OCI-M1 (cell line): Measurements from ENCODE around the gene MDM2.
A peak's percentile ranks its signal among the peaks of the same experiment; 100 is the strongest.

Source experiments
- DNase-seq: peaks from one replicate; lab custom pipeline; 2025; lab: John Stamatoyannopoulos, UW

MDM2 gene

GRCh38 chr12:68807576-68808387 lies at the start of gene MDM2:
TSS of gene MDM2 (plus strand) at chr12:68808177. CDS start at chr12:68808478, 301 bp downstream.
- peak; percentile 96 for DNase-seq

DNA sequence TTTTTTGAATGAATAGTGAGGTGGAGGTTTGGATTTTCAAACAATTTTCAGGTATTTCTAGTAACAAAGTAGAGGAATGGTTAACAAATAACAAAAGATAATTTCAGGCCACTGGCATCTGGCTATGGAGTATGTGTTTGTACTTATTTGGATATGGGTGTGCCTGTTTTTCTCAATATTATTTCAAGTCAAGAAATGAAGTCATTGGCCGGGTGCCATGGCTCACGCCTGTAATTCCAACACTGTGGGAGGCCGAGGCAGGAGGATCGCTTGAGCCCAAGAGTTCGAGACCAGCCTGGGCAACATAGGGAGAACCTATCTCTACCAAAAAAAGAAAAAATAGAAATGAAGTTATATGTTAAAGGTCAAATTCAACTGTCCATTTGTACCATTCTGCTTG lies 48.1 kb upstream of the MDM2 start:
- no peak for DNase-seq

DNA sequence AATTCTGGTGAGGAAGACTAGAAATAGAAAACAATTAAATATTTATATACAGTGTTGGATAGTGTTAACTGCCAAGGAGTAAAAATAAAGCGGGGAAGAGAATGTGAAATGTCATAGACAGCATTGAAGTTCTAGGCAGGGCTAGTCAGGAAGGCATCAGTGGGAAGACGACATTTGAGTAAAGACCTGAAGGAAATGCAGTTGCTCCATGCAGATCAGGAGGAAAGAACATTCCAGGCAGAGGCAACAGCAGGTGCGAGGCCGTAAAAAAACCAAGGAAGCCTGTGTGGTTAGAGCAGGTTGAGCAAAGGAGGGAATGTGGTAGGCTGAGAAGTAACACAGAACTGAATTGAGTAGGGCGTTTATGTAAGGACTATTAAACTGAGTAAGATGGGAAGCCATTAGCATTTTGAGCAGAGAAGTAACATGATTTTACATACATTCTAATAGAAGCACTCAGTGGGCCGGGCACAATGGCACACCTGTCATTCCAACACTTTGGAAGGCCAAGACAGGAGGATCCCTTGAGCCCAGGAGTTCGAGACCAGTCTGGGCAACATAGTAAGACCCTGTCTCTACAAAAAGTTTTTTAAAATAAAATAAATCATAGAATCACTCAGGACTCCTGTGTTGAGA lies 47.1 kb upstream of the MDM2 start:
- no peak for DNase-seq

DNA sequence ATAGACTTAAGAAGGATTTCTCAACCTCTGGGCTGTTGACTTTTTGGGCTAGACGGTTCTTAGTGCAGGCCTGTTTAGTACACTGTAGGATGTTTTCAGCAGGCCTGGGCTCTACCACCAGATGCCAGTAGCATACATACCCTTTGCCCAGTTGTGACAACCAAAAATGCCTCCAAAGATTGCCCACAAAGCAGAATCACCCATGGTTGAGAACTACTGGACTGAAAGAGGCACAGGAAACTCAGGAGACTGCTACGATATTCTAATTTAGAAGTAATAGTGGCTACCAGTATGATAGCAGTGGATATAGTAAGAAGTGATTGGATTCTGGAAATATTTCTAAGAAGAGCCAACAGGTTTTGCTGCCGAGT lies 46.5 kb upstream of the MDM2 start:
- DNase-seq: no peak

DNA sequence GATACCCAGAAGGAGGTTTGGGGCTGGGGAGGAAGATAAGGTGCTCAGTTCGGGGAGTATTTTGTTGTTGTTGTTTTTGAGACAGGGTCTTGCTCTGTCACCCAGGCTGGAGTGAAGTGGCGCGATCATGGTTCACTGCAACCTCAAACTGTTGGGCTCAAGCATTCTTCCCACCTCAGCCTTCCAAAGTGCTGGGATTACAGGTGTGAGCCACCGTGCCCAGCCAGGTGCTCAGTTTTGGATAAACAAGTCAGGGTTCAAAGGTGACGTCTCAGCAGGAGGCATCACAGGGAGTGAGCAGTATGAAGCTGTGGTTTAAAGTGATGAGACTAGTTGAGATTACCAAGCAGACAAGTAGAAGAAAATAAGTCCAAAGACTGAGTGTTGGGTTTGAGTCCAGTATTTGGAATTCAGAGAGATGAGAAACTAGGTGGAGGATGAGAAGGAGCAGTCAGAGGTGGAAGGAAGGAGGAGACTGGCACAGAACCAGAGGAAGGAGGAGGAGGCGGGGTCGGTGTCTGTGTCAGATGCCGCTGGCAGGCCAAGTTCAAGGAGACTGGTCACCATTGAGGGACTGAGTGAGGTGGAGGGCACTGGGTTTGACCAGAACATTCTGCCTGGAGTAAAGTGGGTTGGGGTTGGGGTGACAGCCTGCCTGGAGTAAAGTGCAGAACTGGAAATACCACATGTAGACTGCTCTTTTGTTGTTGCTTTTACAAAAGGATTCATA lies 45.9 kb upstream of the MDM2 start:
- no peak for DNase-seq

- no peak for DNase-seq
Measured at GRCh38 chr12:68762691-68763090, 45.3 kb upstream of the MDM2 start.

DNA sequence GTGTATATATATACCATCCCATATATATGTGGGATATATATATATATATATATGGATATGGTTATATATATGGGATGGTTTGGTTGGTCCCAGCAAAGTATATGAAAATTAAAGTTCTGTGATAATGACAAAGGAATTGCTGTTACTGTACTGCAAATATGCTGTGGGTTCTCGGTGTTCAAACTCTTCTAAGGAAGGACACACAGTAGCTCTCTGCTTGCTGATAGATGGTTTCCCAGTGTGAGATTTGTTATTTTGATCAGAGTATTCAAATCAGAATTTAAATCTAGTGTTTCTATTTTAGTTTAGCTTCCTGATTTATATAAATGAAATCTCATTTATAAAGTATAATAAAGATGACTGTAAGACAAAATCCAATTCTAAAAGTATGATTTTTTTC lies 42.3 kb upstream of the MDM2 start:
- DNase-seq: no peak

DNA sequence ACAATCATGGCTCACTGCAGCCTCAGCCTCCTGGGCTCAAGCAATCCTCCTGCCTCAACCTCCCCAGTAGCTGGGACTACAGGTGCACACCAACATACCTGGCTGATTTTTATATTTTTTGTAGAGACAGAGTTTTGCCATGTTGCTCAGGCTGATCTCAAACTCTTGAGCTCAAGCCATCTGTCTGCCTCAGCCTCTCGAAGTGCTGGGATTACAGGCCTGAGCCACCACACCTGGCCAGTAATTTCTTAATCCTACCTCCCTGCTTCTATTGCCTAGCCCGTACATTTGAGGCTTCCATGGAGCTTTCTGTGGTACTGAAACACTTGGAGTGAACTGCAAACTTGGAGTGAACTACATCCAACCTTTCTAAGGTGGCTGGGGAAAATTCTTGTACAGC lies 41.3 kb upstream of the MDM2 start:
- no peak for DNase-seq

GRCh38 chr12:68767191-68767590 lies 40.8 kb upstream of the MDM2 start:
- DNase-seq: no peak

- no peak for DNase-seq
Measured at GRCh38 chr12:68768431-68768939, 39.5 kb upstream of the MDM2 start.

DNA sequence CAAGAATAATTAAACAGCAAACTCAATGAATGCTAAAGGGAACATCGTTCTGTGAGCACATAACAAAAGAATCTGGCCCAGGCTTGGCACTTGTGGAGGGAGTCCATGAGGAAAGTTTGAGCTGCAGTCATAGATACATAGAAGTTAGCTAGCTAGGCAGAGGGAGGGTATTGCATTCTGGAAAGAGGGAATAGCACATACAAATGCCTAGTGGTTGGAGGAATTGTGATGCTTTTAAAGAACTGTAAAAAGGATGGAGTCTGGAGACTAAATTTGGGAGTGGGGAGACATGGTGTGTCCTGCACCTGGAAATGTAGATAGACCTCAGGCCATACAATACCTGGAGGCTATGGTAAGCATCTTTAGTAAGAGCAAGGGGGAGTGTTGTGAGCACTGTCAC lies 38.0 kb upstream of the MDM2 start:
- DNase-seq: no peak

GRCh38 chr12:68771223-68771925 lies 36.6 kb upstream of the MDM2 start:
- DNase-seq: peak; percentile 76

DNA sequence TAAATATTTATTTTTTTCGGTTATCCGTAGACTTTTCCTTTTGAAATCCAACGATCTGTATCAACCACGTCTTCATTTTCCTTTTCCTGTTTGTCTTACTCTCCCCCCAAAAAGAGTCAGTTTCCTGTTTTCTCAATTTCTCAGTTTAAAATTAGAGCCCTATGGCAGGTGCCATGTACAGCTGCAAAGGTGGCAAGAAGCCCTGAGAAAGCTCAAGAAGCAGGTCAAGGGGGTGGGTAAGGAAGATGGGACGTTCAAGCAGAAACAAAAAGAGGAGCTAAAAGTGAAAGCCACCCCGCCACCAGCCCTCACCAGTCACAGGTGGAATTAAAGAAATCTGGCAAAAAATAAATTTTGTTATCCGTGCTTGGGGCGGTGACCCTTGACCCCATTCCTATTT lies 35.3 kb upstream of the MDM2 start:
- DNase-seq: no peak

GRCh38 chr12:68773582-68773981 lies 34.4 kb upstream of the MDM2 start:
- DNase-seq: no peak

- DNase-seq: no peak
Measured at GRCh38 chr12:68775121-68775630, 32.8 kb upstream of the MDM2 start.

DNA sequence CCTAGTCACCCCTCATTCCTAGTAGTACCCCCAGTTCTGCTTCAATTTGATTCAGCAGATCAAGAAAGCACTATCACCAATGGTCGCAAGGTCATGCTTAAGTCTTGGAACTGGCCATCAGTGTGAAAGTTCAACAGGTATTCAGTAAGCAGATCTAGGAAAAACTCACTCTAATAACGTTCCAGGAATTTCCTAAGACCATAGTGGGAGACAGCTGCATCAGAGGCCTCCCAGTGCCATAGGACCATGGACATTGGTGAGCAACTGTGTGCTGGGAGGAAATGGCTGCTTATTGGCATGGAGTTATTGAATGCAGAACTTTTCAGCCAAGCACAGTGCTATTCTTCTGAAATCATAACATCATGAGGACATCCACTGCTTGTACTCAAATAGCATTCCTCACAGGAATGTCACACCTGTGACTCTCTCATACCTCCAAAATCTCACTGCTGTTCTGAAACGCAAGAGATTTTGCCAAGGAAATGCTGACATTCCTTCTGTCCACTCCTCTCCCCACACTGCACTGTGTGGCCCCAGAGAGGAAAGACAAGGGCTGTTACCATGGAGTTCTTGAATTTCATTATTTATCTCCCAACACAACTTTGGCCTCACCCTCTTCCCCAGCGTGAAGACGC lies 30.9 kb upstream of the MDM2 start:
- no peak for DNase-seq

DNA sequence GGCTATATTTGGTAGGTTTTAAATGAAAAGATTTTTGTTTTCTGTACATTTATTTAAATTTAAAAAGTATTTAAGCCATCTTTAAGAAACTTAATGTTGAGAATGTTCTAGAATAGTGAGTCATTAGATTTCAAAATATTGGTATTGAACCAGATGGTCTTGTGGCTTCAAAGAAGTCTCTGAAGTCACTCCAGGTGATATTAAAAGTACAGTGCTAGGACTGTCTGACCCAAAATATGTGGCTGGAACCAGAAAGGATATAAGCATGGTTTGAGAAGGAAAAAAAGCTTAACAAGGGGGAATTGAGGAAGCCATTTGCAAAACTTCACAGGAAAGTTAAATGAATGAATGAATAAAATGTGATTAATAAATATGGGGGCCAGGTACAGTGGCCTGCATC lies 28.7 kb upstream of the MDM2 start:
- no peak for DNase-seq

GRCh38 chr12:68780731-68781130 lies 27.2 kb upstream of the MDM2 start:
- DNase-seq: no peak

- DNase-seq: no peak
Measured at GRCh38 chr12:68781728-68782127, 26.2 kb upstream of the MDM2 start.

- DNase-seq: no peak
Measured at GRCh38 chr12:68784015-68784414, 24.0 kb upstream of the MDM2 start.

DNA sequence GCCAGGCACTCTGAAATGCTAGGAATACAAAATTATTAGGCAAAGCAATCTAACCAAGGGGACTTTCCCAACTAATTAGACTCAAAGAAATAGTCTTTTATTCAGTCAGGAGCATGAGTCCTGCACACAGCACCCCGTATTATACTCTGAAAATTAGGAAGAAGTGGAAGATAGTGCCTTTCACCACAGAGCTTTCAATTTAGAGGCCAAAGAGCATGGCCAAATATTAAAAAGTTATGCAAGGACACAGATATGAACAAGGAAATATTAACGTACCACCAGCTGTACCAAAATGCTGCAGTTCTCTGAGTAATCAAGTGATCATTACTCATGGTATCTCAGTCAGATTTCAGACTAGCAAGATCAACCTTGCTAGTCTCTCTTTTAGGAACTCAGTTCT lies 22.6 kb upstream of the MDM2 start:
- DNase-seq: no peak

- DNase-seq: no peak
Measured at GRCh38 chr12:68785823-68786222, 22.2 kb upstream of the MDM2 start.
